NCI-H1092 (cell line): Measurements from ENCODE around the gene CMPK2.
"Not testable (repeated sequence)": the region's sequence is repeated elsewhere in the genome, so short reads cannot be mapped to it uniquely, and the experiment has no call there.

Experiments used
- DNase-seq: peaks from one replicate; lab custom pipeline; 2025; lab: John Stamatoyannopoulos, UW

CMPK2 gene

GRCh38 chr2:6865346-6866274, at the start of gene CMPK2:
Gene CMPK2, minus strand, starts transcription at chr2:6865907. Its CDS starts 211 bp downstream, at chr2:6865696.
- DNase-seq: peak; percentile 34

GRCh38 chr2:6915399-6915798, 49.7 kb upstream of the CMPK2 start:
- no peak for DNase-seq

GRCh38 chr2:6914828-6915227, 49.1 kb upstream of the CMPK2 start:
- DNase-seq: no peak

GRCh38 chr2:6913415-6914157, 47.9 kb upstream of the CMPK2 start:
- DNase-seq: no peak

- no peak for DNase-seq
These were observed 46.0 kb upstream of the CMPK2 start for GRCh38 chr2:6911721-6912120.

- DNase-seq: no peak
These were observed 44.0 kb upstream of the CMPK2 start for GRCh38 chr2:6909431-6910385.

GRCh38 chr2:6908291-6908690, 42.6 kb upstream of the CMPK2 start:
- no peak for DNase-seq

- no peak for DNase-seq
These were observed 40.5 kb upstream of the CMPK2 start for GRCh38 chr2:6906165-6906741.

GRCh38 chr2:6905668-6906067, 40.0 kb upstream of the CMPK2 start:
- no peak for DNase-seq

- DNase-seq: not testable (repeated sequence)
These were observed 36.9 kb upstream of the CMPK2 start for GRCh38 chr2:6902581-6902980.

- peak; percentile 7 for DNase-seq
These were observed 31.4 kb upstream of the CMPK2 start for GRCh38 chr2:6896930-6897759.

- no peak for DNase-seq
These were observed 28.3 kb upstream of the CMPK2 start for GRCh38 chr2:6893876-6894482.

- no peak for DNase-seq
These were observed 23.0 kb upstream of the CMPK2 start for GRCh38 chr2:6888724-6889123.

GRCh38 chr2:6887751-6888192, 22.1 kb upstream of the CMPK2 start:
- no peak for DNase-seq

GRCh38 chr2:6885968-6886367, 20.3 kb upstream of the CMPK2 start:
- DNase-seq: no peak

GRCh38 chr2:6885551-6885950, 19.8 kb upstream of the CMPK2 start:
- DNase-seq: no peak

- no peak for DNase-seq
These were observed 17.9 kb upstream of the CMPK2 start for GRCh38 chr2:6883448-6884122.

GRCh38 chr2:6881516-6881915, 15.8 kb upstream of the CMPK2 start:
- DNase-seq: no peak

- no peak for DNase-seq
These were observed 15.3 kb upstream of the CMPK2 start for GRCh38 chr2:6881046-6881445.
